Stimulated activated CD4-positive, alpha-beta T cell treated with anti-CD3 and anti-CD28 coated beads, Interleukin-4, amount 100 ng/mL, for 48 hours (primary cell): ENCODE measurements around the gene SEMA3B.
"Not testable (repeated sequence)": the region's sequence is repeated elsewhere in the genome, so short reads cannot be mapped to it uniquely, and the experiment has no call there.

ENCODE experiments used
- DNase-seq, 2 donors: peaks; one replicate each; pipeline ENCODE4 v3.0.0-alpha.2; 2020; ENCODE audit warnings: low read depth in 2 of 2

SEMA3B gene

GRCh38 chr3:50293079-50293801 lies 24.3 kb downstream of the SEMA3B start:
- DNase-seq, result no peak

GRCh38 chr3:50294089-50294488 lies 25.1 kb downstream of the SEMA3B start:
- no peak for DNase-seq

GRCh38 chr3:50294492-50295403 lies 25.8 kb downstream of the SEMA3B start:
- no peak for DNase-seq

DNA sequence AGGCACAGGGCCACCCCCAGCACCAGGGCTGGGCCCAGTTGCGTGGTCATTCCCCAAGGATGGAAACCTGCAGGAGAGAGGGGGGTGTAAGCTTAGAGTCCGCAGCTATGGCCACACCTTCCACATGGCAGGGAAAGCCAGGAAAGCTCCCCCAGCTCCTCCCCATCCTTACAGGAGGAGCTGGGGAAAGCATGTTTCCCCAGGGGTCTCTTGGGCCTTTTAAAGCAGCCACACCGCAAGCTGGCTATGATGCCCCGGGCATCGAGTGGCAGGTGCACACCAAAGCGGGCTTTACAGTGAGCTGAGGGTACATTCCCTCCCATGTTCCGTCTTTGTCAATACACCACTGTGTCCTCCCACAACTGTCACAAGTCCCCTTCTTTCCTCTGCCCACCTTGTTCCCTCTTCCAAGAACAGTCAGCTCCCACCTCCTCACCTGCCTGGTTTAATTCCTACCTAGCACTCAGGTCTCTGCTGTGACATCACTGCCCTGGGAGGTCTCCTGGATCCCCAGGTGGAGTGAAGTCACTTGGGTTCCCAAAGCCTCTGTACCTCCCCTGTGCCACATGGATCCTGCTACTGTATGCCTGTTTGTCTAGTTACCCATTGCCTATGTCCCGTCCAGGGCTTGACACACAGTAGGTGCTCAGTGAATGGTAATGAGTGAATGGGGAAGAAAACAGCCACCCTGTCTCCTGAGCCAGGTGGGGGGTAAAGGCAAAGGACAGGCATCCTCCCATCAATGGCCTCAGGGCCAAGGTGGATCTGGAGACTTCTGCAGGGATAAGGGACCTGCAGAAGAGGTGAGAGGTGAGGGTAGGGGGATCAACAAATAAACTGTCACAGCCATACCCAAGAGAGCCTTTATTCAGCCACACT lies 26.8 kb downstream of the SEMA3B start:
- DNase-seq, result no peak

DNA sequence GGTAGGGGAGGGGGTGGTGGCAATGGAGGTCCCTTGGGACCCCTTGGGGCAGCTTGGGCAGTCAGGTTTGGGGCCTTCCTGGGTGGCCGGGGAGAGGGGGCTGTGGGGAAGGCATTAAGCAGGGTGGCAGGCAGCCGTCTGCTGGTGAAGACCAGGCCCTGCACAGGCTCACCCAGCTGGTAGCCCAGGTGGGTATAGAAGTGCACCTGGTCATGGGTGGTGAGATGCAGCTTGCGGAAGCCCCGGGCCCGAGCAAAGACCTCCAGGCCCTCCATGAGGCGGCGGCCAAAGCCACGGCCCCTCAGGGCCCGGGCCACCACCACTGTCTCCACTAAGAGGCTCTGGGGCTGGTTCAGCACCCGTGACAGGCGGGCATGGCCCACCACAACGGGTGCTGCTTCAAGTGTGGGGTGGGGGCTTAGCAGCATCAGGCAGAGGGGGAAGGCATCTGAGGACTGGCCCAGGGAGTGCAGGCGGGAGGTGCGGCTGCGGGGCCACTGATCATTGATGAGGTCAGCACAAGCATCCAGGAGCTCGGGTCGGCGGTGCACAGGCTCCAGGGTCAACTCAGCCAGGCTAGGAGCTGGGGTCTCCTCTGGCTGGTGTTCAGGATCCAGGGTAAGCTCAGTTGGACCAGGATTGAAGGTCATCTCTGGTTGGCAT lies 27.9 kb downstream of the SEMA3B start:
- no peak for DNase-seq

- no peak for DNase-seq
Observed at GRCh38 chr3:50297384-50297775, 28.4 kb downstream of the SEMA3B start.

GRCh38 chr3:50297896-50298725 lies 29.2 kb downstream of the SEMA3B start:
- DNase-seq, result no peak

DNA sequence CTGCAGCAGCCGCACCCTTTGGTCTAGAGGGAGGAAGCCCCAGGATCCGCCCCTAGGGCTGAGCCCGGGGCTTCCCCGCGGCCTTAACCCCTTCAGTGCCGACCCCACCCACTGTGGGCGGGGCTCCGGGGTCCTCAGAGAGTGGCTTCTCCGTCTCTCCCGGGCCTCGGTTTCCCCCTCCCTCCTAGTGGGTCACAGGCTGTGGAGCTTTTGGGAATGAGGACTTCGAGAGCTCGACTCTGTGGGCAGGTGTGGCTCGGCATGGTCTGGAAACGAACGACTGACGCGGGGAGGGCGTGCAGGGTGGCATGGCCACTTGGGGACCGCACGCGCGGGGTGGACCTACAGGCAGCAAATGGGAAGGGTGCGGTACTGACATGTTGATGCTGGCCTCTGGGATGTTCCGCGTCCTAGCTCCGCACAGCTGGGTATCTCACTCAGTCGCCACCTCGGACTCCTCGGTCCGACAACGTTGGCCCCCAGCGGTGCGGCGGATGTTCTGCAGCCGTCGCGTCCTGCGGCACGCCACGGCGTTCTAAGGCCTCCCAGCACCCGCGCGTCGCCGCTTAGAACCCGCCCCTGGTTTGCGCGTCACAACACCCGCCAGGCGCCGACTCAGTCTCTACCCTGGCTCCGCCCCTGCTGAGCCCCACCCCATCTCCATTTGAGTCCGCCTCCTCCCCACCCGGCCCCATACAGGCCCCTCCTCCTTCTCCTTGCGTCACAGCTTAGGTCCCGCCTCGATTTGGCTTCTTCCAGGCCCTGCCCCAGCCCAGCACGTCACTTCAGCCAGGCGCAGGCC lies 30.1 kb downstream of the SEMA3B start, which contains the start of the genes HYAL3 and NAA80:
Gene HYAL3 (minus strand): TSS at position 570 of the 802 bp plus-strand sequence. CDS start 3,803 bp downstream, outside the sequence.
Gene NAA80 (minus strand): TSS at position 570 of the 802 bp plus-strand sequence. CDS start 1,942 bp downstream, outside the sequence.
- DNase-seq, result peak; percentile 98 to 99

GRCh38 chr3:50299638-50299928 lies 30.6 kb downstream of the SEMA3B start:
- DNase-seq, result no peak

DNA sequence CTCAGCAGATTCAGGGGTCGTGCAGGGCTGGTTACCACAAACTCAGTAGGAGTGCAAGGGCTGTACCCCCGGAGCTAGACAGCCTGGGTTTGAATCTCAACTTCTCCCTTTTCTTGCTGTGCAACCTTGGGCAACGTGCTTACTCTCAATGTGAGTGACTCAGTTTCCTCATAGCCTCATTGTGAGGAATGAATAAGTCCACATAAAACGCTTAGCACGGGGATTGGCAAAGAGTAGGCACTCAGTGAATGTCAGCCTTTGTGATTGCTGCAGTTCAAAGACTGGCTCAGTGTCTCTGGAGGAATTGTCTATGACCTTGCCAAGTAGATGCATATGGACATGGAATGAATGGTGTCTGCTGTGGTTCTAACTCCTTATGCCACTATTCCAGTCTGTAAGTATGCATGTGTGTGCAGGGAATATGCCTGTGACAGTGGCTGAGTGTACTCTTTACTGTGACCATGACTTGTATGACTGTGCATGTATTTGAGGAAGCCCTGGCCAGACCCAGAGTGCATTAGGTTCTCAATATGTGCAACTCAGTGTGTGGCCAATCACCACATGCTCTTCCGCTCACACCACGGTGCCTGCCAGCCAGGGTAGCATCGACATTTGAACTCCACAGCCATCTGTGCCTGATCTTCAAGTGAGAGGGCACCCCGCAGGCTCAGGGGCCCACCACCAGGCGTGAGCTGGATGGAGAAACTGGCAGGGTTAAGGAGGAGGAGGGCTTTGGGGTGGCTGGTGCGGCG lies 31.2 kb downstream of the SEMA3B start:
- DNase-seq, result no peak

- no peak for DNase-seq
Observed at GRCh38 chr3:50300681-50301254, 31.8 kb downstream of the SEMA3B start.

DNA sequence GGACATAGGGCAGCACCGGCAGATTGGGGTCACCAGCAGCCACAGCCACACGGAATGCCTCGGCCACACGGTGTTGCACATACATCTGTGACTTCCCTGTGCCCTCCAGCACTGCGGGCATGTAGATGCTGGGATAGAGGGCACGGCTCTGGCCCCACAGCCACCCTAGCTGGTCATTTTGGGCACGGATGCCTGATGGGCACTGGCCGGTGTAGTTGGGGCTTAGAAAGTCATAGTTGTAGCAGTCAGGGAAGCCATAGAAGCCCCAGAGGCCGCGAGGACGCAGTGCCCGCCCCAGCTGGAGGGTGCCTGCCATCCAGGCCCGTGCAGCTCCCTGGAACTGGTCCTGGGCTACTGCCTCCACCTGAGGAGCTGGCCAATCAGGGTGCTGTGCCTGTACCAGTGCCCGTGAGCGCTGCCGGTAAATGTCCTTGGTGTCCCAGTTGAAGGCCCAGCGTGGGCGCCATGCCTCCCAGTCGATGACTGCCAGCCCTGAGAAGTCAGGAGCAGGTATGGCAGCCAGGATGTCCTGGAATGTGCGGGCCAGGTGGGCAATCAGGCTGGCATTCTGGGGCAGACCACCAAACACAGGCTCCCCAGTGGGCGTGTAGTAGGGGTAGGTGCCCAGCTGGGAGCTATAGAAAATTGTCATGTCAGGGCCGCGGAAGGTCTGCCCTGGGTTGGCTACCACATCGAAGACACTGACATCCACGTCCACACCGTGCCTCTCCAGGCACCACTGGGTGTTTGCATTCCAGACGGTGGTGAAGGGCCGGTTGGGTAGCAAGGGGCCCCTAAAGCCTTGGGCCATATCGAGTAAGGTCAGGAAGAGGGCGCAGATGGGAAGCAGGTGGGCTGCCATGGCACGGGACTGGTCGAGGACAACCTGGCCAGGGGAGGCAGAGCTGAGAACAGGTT lies 33.4 kb downstream of the SEMA3B start:
- DNase-seq, result no peak

DNA sequence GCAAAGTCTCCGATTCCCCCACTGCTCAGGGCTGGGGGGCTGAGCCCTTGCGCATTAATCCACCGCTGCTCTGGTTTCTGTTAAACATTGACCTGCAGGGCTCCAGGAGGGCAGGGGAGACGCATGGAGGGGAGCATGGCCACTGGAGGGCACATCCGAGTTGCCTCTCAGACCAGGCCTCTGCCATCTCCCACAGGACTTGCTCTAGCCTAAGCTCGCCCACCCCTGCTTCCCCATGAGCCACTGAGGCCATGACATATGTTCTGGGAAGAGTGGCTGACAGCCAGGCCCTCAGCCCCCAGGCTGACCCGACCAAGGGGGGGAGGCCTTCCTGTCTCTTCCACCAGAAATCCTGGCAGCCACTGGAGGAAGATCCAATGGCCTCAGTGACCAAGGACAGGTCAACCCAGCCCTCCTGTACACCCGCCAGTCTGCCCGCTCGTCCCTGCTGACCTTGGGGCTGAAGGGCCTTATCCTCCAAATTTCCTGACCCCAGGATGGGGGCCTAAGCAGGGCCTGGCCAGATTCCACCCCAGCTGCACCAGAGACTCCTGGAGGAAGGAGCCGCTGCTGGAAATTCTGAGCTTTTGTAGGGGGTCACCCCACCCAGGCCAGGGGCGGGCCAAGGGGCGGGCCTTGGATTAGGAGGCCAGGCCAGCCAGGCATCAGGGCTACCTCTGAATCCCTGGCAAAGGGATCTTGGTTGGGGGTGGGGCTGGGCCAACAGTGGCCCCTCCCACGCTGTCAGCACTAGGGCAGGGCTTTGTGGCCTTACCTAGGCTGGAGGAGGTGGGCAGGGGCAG lies 34.3 kb downstream of the SEMA3B start, which contains the start of gene HYAL1:
Gene HYAL1 (minus strand): TSS at position 562 of the 803 bp plus-strand sequence. CDS start 618 bp downstream, outside the sequence.
- no peak for DNase-seq

GRCh38 chr3:50304601-50305000 lies 35.7 kb downstream of the SEMA3B start:
- DNase-seq, result no peak

DNA sequence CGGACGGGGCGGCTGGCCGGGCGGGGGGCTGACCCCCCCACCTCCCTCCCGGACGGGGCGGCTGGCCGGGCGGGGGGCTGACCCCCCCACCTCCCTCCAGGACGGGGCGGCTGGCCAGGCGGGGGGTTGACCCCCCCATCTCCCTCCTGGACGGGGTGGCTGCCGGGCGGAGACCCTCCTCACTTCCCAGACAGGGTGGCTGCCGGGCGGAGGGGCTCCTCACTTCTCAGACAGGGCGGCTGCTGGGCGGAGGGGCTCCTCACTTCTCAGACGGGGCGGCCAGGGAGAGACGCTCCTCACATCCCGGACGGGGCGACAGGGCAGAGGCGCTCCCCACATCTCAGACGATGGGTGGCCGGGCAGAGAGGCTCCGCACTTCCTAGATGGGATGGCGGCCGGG lies 43.1 kb downstream of the SEMA3B start:
- not testable (repeated sequence) for DNase-seq

- DNase-seq, result no peak
Observed at GRCh38 chr3:50314342-50314741, 45.4 kb downstream of the SEMA3B start.
